Calu3 (cell line): ENCODE results near the gene CSTB. TPM values are rescaled to one million over a fixed set of nuclear protein-coding genes. Genes with fewer than 3 reads are reported as not detected.
A peak's percentile ranks its signal among the peaks of the same experiment; 100 is the strongest.

Experiments used
- BruUV-seq: library from RNA; stranded (reverse); fragments of 400-500 nt; replicated peaks from 2 replicates; lab custom pipeline; 2021; lab: Mats Ljungman, UMichigan
- CTCF ChIA-PET: fragments of 300-600 bp; sonication (Branson Sonifier 250); formaldehyde crosslinking; loops from one replicate; lab custom pipeline; 2022; ENCODE audit warnings: antibody characterized with exemption; lab: Charles Lee
- DNase-seq: peaks from one replicate; pipeline ENCODE4 v3.0.0; 2022
- H3K27ac Mint-ChIP-seq: one replicate; pipeline ENCODE4 v1.8.0; 2022; ENCODE audit warnings: mixed read lengths; ENCODE audit not compliant: unreplicated experiment
- H3K27me3 Mint-ChIP-seq: one replicate; pipeline ENCODE4 v1.8.0; 2022; ENCODE audit warnings: mixed read lengths; ENCODE audit not compliant: unreplicated experiment
- H3K36me3 Mint-ChIP-seq: one replicate; pipeline ENCODE4 v1.8.0; 2022; ENCODE audit warnings: mild to moderate bottlenecking, moderate library complexity, mixed read lengths; ENCODE audit not compliant: insufficient read depth, unreplicated experiment
- H3K4me1 Mint-ChIP-seq: one replicate; pipeline ENCODE4 v1.8.0; 2022; ENCODE audit warnings: mild to moderate bottlenecking, low read depth, mixed read lengths; ENCODE audit not compliant: unreplicated experiment
- H3K4me3 Mint-ChIP-seq: one replicate; pipeline ENCODE4 v1.8.0; 2022; ENCODE audit warnings: mild to moderate bottlenecking, low read depth, moderate library complexity, mixed read lengths; ENCODE audit not compliant: unreplicated experiment
- H3K9me3 Mint-ChIP-seq: one replicate; pipeline ENCODE4 v1.8.0; 2022; ENCODE audit warnings: low read depth, mixed read lengths; ENCODE audit not compliant: unreplicated experiment
- CTCF ChIP-seq: fragments of 200-600 bp; IDR thresholded peaks from one replicate; pipeline ENCODE4 v1.8.0; 2022; ENCODE audit warnings: antibody characterized with exemption; ENCODE audit not compliant: unreplicated experiment
- intact Hi-C: fragments of 100-400 bp; cut with micrococcal nuclease; formaldehyde crosslinking; loops from one replicate; pipeline ENCODE4 v1.10.0; 2022; ENCODE audit not compliant: unreplicated experiment
- total RNA-seq: library from RNA; stranded (reverse); gene quantifications from 2 replicates; pipeline ENCODE4 v1.2.3, GENCODE V29; 2022

The CSTB gene
- total RNA-seq, 1 experiment from 2014 or later = 105 TPM

DNA sequence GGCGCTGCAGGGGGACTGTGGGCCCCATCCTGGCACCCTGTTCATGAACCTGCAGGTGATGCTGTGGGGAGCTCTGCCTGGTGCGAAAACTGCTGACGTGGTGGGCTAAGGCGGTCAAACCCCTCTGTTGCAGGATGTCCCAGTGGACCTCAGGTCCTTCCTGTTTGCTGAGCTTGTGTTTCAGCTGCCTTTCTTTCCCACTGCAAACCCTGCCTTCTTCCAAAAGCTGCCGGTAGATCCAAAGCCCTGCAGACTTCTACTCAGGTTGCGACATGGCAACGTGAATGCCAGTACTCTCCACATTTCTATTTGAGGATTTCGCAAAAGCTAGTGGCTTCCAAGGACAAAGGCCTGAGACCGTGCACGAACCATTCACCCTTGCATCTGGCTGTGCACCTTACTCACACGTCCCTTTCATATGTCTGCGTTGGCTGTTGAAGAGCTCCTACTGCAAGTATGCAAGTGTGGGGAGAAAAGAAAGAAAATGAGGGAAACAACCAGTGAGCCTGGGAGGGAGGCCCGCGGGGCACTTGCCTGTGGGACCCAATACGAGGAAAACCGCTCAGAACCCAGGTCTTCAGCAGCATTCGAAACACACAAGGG is 7.1 kb upstream of the CSTB start:
- DNase-seq = no peak
- no peaks in the 10 kb centered on the region for H3K27me3 Mint-ChIP-seq
- peaks cover 28% of the 10 kb centered on the region for H3K36me3 Mint-ChIP-seq
- CTCF ChIA-PET = no interaction called here
- no TSS peak for BruUV-seq
- intact Hi-C loops = no loop called here
- H3K4me3 Mint-ChIP-seq = no peak overlapping the region
- H3K9me3 Mint-ChIP-seq = no peaks in the 10 kb centered on the region
- peak overlapping the region; percentile 90 for H3K27ac Mint-ChIP-seq
- no peak for TF ChIP-seq CTCF
- peaks cover 39% of the 10 kb centered on the region for H3K4me1 Mint-ChIP-seq

- H3K9me3 Mint-ChIP-seq = no peaks in the 10 kb centered on the region
- intact Hi-C loops = no loop called here
- peak overlapping the region; percentile 90 for H3K27ac Mint-ChIP-seq
- peaks cover 41% of the 10 kb centered on the region for H3K4me1 Mint-ChIP-seq
- BruUV-seq = TSS peak; percentile 81
- DNase-seq = peak; percentile 45
- H3K4me3 Mint-ChIP-seq = no peak overlapping the region
- CTCF ChIA-PET = interaction anchor here (0.7 kb wide), 1 partner anchor 26 kb away, joined by 3 read pairs; no protein-coding TSS in a partner anchor
- H3K36me3 Mint-ChIP-seq = peaks cover 32% of the 10 kb centered on the region
- no peak for TF ChIP-seq CTCF
- H3K27me3 Mint-ChIP-seq = no peaks in the 10 kb centered on the region
These were observed 6.5 kb upstream of the CSTB start for GRCh38 chr21:43782431-43783097.

GRCh38 chr21:43781846-43782245 is 5.7 kb upstream of the CSTB start:
- H3K4me1 Mint-ChIP-seq = peaks cover 41% of the 10 kb centered on the region
- H3K27me3 Mint-ChIP-seq = no peaks in the 10 kb centered on the region
- intact Hi-C loops = no loop called here
- DNase-seq = no peak
- no peak for TF ChIP-seq CTCF
- CTCF ChIA-PET = interaction anchor here (0.7 kb wide), 1 partner anchor 25 kb away, joined by 3 read pairs; no protein-coding TSS in a partner anchor
- peak overlapping the region; percentile 90 for H3K27ac Mint-ChIP-seq
- BruUV-seq = no TSS peak
- H3K4me3 Mint-ChIP-seq = no peak overlapping the region
- no peaks in the 10 kb centered on the region for H3K9me3 Mint-ChIP-seq
- peaks cover 37% of the 10 kb centered on the region for H3K36me3 Mint-ChIP-seq

GRCh38 chr21:43779660-43780059 is 3.6 kb upstream of the CSTB start:
- CTCF ChIA-PET = no interaction called here
- Mint-ChIP-seq H3K9me3 (no peaks in the 10 kb centered on the region), H3K4me3 (no peak overlapping the region), H3K4me1 (peaks cover 36% of the 10 kb centered on the region), H3K36me3 (peaks cover 58% of the 10 kb centered on the region), H3K27ac (peak overlapping the region; percentile 98), H3K27me3 (no peaks in the 10 kb centered on the region)
- no TSS peak for BruUV-seq
- no peak for TF ChIP-seq CTCF
- intact Hi-C loops = no loop called here
- DNase-seq = no peak
